NB4 (cell line): Measurements from ENCODE around the gene HIRA.

ENCODE experiments used
- DNase-seq: peaks from one replicate; pipeline ENCODE4 v3.0.0; 2010; ENCODE audit warnings: low read depth
- H3K4me3 ChIP-seq: one replicate; pipeline ENCODE4 v1.5.1; 2011; ENCODE audit warnings: mild to moderate bottlenecking, low read depth, low read length, moderate library complexity
- CTCF ChIP-seq: IDR thresholded peaks from one replicate; pipeline ENCODE4 v1.5.1; 2012; ENCODE audit warnings: low read depth, low read length
- MAX ChIP-seq: IDR thresholded peaks from 2 replicates; pipeline ENCODE4 v1.6.1; 2011; ENCODE audit warnings: low read depth, low read length
- MYC ChIP-seq: IDR thresholded peaks from 2 replicates; pipeline ENCODE4 v1.6.1; 2011; ENCODE audit warnings: low read depth, low read length
- POLR2A ChIP-seq: IDR thresholded peaks from 2 replicates; pipeline ENCODE4 v1.6.1; 2011; ENCODE audit warnings: mild to moderate bottlenecking; ENCODE audit not compliant: insufficient read length; ENCODE audit errors: extremely low read depth

HIRA gene

GRCh38 chr22:19352217-19352616 is 79.3 kb downstream of the HIRA start:
- no peak for DNase-seq
- H3K4me3 ChIP-seq: no peak overlapping the region
- TF ChIP-seq MAX (no peak), CTCF (no peak), POLR2A (no peak), MYC (no peak)

GRCh38 chr22:19351604-19352003 is 79.9 kb downstream of the HIRA start:
- no peak for TF ChIP-seq MYC
- no peak for TF ChIP-seq CTCF
- TF ChIP-seq POLR2A: no peak
- TF ChIP-seq MAX: no peak
- DNase-seq: no peak
- H3K4me3 ChIP-seq: no peak overlapping the region

- TF ChIP-seq MAX (no peak), CTCF (no peak), MYC (no peak), POLR2A (no peak)
- no peak for DNase-seq
- no peak overlapping the region for H3K4me3 ChIP-seq
Observed at GRCh38 chr22:19350947-19351346, 80.6 kb downstream of the HIRA start.

- DNase-seq: no peak
- TF ChIP-seq POLR2A (no peak), MYC (no peak), MAX (no peak), CTCF (no peak)
- no peak overlapping the region for H3K4me3 ChIP-seq
Observed at GRCh38 chr22:19350476-19350859, 81.1 kb downstream of the HIRA start.

DNA sequence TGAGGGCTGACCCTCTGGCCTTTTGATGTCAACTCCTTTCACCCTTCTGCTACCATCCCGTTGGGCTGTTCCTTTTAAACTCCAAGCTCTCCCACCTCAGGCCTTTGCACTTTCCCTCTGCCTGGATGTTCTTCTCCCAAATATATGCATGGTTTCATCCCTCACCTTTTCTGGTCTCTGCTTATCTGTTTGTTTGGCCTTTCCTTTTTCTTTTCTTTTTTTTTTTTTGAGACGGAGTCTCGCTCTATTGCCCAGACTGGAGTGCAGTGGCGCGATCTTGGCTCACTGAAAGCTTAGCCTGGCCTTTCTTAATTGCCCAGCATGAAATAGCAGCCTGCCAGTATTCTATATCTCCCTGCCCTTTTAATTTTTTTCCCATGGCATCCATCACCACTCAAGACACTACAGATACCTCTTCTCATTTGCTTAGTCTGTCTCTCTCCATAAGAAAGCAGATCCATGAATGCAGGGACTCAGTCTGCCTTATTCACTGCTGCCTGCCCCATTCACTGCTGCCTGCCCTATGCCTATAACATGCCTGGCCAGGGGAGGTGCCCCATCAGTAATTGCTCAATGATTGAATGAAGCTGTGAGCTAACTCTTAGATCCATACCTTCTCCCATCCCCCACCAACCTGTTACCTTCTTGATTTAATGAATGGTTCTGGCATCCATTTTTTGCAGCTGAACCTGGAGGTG is 81.6 kb downstream of the HIRA start:
- no peak for TF ChIP-seq MAX
- TF ChIP-seq CTCF: no peak
- no peak for TF ChIP-seq POLR2A
- no peak for TF ChIP-seq MYC
- H3K4me3 ChIP-seq: no peak overlapping the region
- DNase-seq: no peak

- no peak overlapping the region for H3K4me3 ChIP-seq
- no peak for DNase-seq
- no peak for TF ChIP-seq MYC
- TF ChIP-seq CTCF: no peak
- no peak for TF ChIP-seq POLR2A
- no peak for TF ChIP-seq MAX
Observed at GRCh38 chr22:19346677-19347265, 84.8 kb downstream of the HIRA start.
